Measurements from ENCODE around the gene PGS1. TPM values are rescaled to one million over a fixed set of nuclear protein-coding genes. Genes with fewer than 3 reads are reported as not detected.

Gene PGS1
- total and polyA plus RNA-seq, 2 of the 8 experiments (the other 6 are each of a cell fraction or from before 2014, with no cell fraction given): 46.7 to 60.0 TPM

GRCh38 chr17:78417531-78417909 lies 39.1 kb downstream of the PGS1 start:
- no peak for FAIRE-seq
- no peak for DNase-seq (ENCODE audit: low read depth in 1 of 2, low spot score in 2 of 2)
- H3K56ac ChIP-seq (replicated peaks; ENCODE audit: insufficient read length, low read depth, low read length): no peak overlapping the region
- H3K9me3 ChIP-seq (ENCODE audit: insufficient read depth in 2 of 2, low read depth in 1 of 2, low read length in 1 of 2): no peaks in the 10 kb centered on the region
- no peak overlapping the region for H4K5ac ChIP-seq (ENCODE audit: insufficient read length, low read depth, low read length)
- H2BK20ac ChIP-seq (ENCODE audit: low read length): no peak overlapping the region
- no peak overlapping the region for H3K27ac ChIP-seq (ENCODE audit: low read depth, low read length)
- H3K79me2 ChIP-seq (ENCODE audit: control insufficient read depth in 1 of 2, insufficient read depth in 2 of 2, low read length in 2 of 2): peaks cover 3 to 32% of the 10 kb centered on the region in 2 experiments; a peak in 3 of 4 replicates
- H2BK15ac ChIP-seq (ENCODE audit: low read length): no peak overlapping the region
- no peak overlapping the region for H3K4ac ChIP-seq (replicated peaks; ENCODE audit: insufficient read length, low read depth, low read length)
- H3K4me2 ChIP-seq (ENCODE audit: insufficient read depth in 1 of 2, low read depth in 2 of 2, low read length in 2 of 2): no peak overlapping the region
- H2BK5ac ChIP-seq (ENCODE audit: low read depth, low read length): 0 out of 2 replicates have a peak overlapping the region, but pooled peaks have one; percentile 67
- H2BK120ac ChIP-seq (replicated peaks; ENCODE audit: low read depth, low read length): no peak overlapping the region
- H2AFZ ChIP-seq (ENCODE audit: low read length): no peak overlapping the region
- no peak overlapping the region for H3K14ac ChIP-seq (ENCODE audit: insufficient read length)
- ChIA-PET CTCF (ENCODE audit: partially characterized antibody) (interaction anchor here (0.6 to 13.7 kb wide), 14 partner anchors 12 to 308 kb away, joined by 3 to 257 read pairs (median 4); partner anchors contain the start of gene SOCS3), POLR2A (ENCODE audit: partially characterized antibody) (interaction anchor here (0.8 to 1.8 kb wide), 3 partner anchors 21 to 66 kb away, joined by 3 to 6 read pairs (median 5); no protein-coding TSS in a partner anchor)
- H3K4me1 ChIP-seq (replicated peaks in 1 of 4; ENCODE audit: control insufficient read depth in 3 of 4, insufficient read depth in 4 of 4, low read length in 3 of 4): peaks cover 0 to 9% (median 5%) of the 10 kb centered on the region in 4 experiments; a peak in 4 of 7 replicates
- no peak overlapping the region for H4K91ac ChIP-seq (replicated peaks; ENCODE audit: insufficient read length, low read length)
- H3K4me3 ChIP-seq (ENCODE audit: extremely low read depth in 1 of 4, insufficient read depth in 2 of 4, low read depth in 3 of 4, low read length in 4 of 4): no peak overlapping the region
- peaks cover 19 to 29% of the 10 kb centered on the region in 2 experiments for H4K20me1 ChIP-seq (replicated peaks in 1 of 2; ENCODE audit: control insufficient read depth in 1 of 2, insufficient read depth in 2 of 2, low read length in 2 of 2)
- H3K79me1 ChIP-seq (ENCODE audit: low read depth, low read length): peaks cover 22% of the 10 kb centered on the region
- WGBS, 2 experiments (ENCODE audit: extremely low coverage in 1 of 2, insufficient coverage in 1 of 2, insufficient read length in 1 of 2, insufficient replicate concordance in 2 of 2, low coverage in 1 of 2, low lambda C conversion rate in 2 of 2, missing lambda C conversion rate in 1 of 2): 94% methylated on average over 12 of the region's 13 CpGs; no CpG with 5 or more reads in 1 of the 2 experiments
- H3K23me2 ChIP-seq (ENCODE audit: low read depth, low read length): no peaks in the 10 kb centered on the region
- no peak overlapping the region for H3K18ac ChIP-seq (ENCODE audit: extremely low read depth, low read length)
- no peak overlapping the region for H2BK12ac ChIP-seq (ENCODE audit: low read depth, low read length)
- no peak overlapping the region for H3K23ac ChIP-seq (ENCODE audit: insufficient read length)
- no peaks in the 10 kb centered on the region for H3K27me3 ChIP-seq (replicated peaks in 1 of 4; ENCODE audit: control insufficient read depth in 3 of 4, extremely low read depth in 1 of 4, insufficient read depth in 3 of 4, low read length in 3 of 4)
- H2AK5ac ChIP-seq (ENCODE audit: low read depth, low read length): no peak overlapping the region
- no peak overlapping the region for H4K8ac ChIP-seq (ENCODE audit: extremely low read depth, insufficient read depth, low read length)
- peaks cover 5 to 29% (median 14%) of the 10 kb centered on the region in 4 experiments; a peak in 7 of 8 replicates for H3K36me3 ChIP-seq (ENCODE audit: control insufficient read depth in 2 of 4, insufficient read depth in 4 of 4, low read length in 3 of 4)
- H3K9ac ChIP-seq (replicated peaks in 1 of 4; ENCODE audit: extremely low read depth in 1 of 4, low read depth in 3 of 4, low read length in 3 of 4): no peak overlapping the region
- peak in 2 of 3 experiments; percentile 1 to 3; a peak in 2 of 4 replicates for TF ChIP-seq CTCF (IDR thresholded peaks at IDR 0.05; ENCODE audit: control extremely low read depth in 1 of 3, insufficient read depth in 1 of 3, low read depth in 1 of 3, low read length in 3 of 3)
- no peak for TF ChIP-seq SRF (IDR thresholded peaks at IDR 0.05; ENCODE audit: low read depth, low read length)
